Neural crest cell (in vitro differentiated cells): ENCODE data around the gene TERC. TPM values are rescaled to one million over a fixed set of nuclear protein-coding genes. Genes with fewer than 3 reads are reported as not detected.

Experiments used
- DNase-seq: peaks from one replicate; pipeline ENCODE4 v3.0.0; 2021; ENCODE audit warnings: low read depth, mixed read lengths, low spot score
- H3K27ac Mint-ChIP-seq: one replicate; pipeline ENCODE4 v1.8.0; 2021; ENCODE audit warnings: mild to moderate bottlenecking, mixed read lengths; ENCODE audit not compliant: unreplicated experiment
- H3K27me3 Mint-ChIP-seq: 2 replicates; pipeline ENCODE4 v1.8.0; 2021; ENCODE audit warnings: low read depth, mild to moderate bottlenecking, mixed read lengths
- H3K36me3 Mint-ChIP-seq: 2 replicates; pipeline ENCODE4 v1.8.0; 2021; ENCODE audit warnings: low read depth, mild to moderate bottlenecking, mixed read lengths
- H3K4me1 Mint-ChIP-seq: 2 replicates; pipeline ENCODE4 v1.8.0; 2021; ENCODE audit warnings: mixed read lengths
- H3K4me3 Mint-ChIP-seq: one replicate; pipeline ENCODE4 v1.8.0; 2021; ENCODE audit warnings: mild to moderate bottlenecking, mixed read lengths
- H3K9me3 Mint-ChIP-seq: 2 replicates; pipeline ENCODE4 v1.8.0; 2021; ENCODE audit warnings: mixed read lengths
- CTCF ChIP-seq: fragments of 200-600 bp; sonication (generic); conservative IDR thresholded peaks from 2 replicates; pipeline ENCODE4 v1.5.0; 2021; ENCODE audit warnings: antibody characterized with exemption, mild to moderate bottlenecking
- total RNA-seq: library from RNA; stranded (reverse); gene quantifications from 2 replicates; pipeline ENCODE4 v1.2.1, GENCODE V29; 2021

TERC gene
- total RNA-seq, 1 donor from 2014 or later = 19.5 TPM

GRCh38 chr3:169790219-169790618 is 25.4 kb upstream of the TERC start:
- Mint-ChIP-seq H3K27ac (no peak overlapping the region), H3K4me3 (no peak overlapping the region), H3K9me3 (no peaks in the 10 kb centered on the region), H3K27me3 (no peaks in the 10 kb centered on the region), H3K36me3 (peaks cover 13% of the 10 kb centered on the region), H3K4me1 (no peaks in the 10 kb centered on the region)
- no peak for TF ChIP-seq CTCF
- DNase-seq = no peak

- H3K9me3 Mint-ChIP-seq = no peaks in the 10 kb centered on the region
These were observed 22.9 kb upstream of the TERC start for GRCh38 chr3:169787791-169788190.

GRCh38 chr3:169787120-169787519 is 22.3 kb upstream of the TERC start:
- H3K27ac Mint-ChIP-seq = no peak overlapping the region
- no peak for DNase-seq
- H3K4me3 Mint-ChIP-seq = no peak overlapping the region
- no peaks in the 10 kb centered on the region for H3K27me3 Mint-ChIP-seq
- peaks cover 8% of the 10 kb centered on the region for H3K36me3 Mint-ChIP-seq
- no peaks in the 10 kb centered on the region for H3K9me3 Mint-ChIP-seq
- no peaks in the 10 kb centered on the region for H3K4me1 Mint-ChIP-seq
- TF ChIP-seq CTCF = no peak

More at GRCh38 chr3:169787791-169788190, 22.9 kb upstream of the TERC start:
- Mint-ChIP-seq H3K27me3 (no peaks in the 10 kb centered on the region), H3K4me1 (no peaks in the 10 kb centered on the region), H3K27ac (no peak overlapping the region), H3K4me3 (no peak overlapping the region), H3K36me3 (peaks cover 11% of the 10 kb centered on the region)
- TF ChIP-seq CTCF = no peak
- no peak for DNase-seq

- no peak overlapping the region for H3K4me3 Mint-ChIP-seq
- no peak for TF ChIP-seq CTCF
- no peaks in the 10 kb centered on the region for H3K4me1 Mint-ChIP-seq
- no peak overlapping the region for H3K27ac Mint-ChIP-seq
- no peaks in the 10 kb centered on the region for H3K9me3 Mint-ChIP-seq
- H3K36me3 Mint-ChIP-seq = peaks cover 9% of the 10 kb centered on the region
- no peak for DNase-seq
- no peaks in the 10 kb centered on the region for H3K27me3 Mint-ChIP-seq
These were observed 16.5 kb upstream of the TERC start for GRCh38 chr3:169781209-169781855.

GRCh38 chr3:169780742-169781141 is 15.9 kb upstream of the TERC start:
- Mint-ChIP-seq H3K27ac (no peak overlapping the region), H3K4me1 (peaks cover 4% of the 10 kb centered on the region), H3K9me3 (no peaks in the 10 kb centered on the region), H3K27me3 (no peaks in the 10 kb centered on the region), H3K4me3 (no peak overlapping the region), H3K36me3 (peaks cover 9% of the 10 kb centered on the region)
- DNase-seq = no peak
- no peak for TF ChIP-seq CTCF
